Natural killer cell (primary cell): ENCODE results near the gene MARCHF4. TPM values are rescaled to one million over a fixed set of nuclear protein-coding genes. Genes with fewer than 3 reads are reported as not detected.

Experiments used
- ATAC-seq, 3 donors: fragments of 150-1000 bp in 2 of 3; fragments of 200-7000 bp in 1 of 3; cut with Tn5 transposase; 1 replicate in 1 of 3; 2 replicates in 2 of 3; pipeline ENCODE4 v1.10.0; 2021; ENCODE audit warnings: mild to moderate bottlenecking in 2 of 3, moderate library complexity in 2 of 3
- DNase-seq, 2 donors: peaks; one replicate each; pipeline versions ENCODE4 v3.0.0 to v3.0.0-alpha.2; 2013 to 2021; ENCODE audit warnings: mixed read lengths in 1 of 2
- H3K27ac ChIP-seq: one replicate; pipeline ENCODE4 v1.5.1; 2013; ENCODE audit warnings: mild to moderate bottlenecking, low read length
- H3K27me3 ChIP-seq: one replicate; pipeline ENCODE4 v1.6.1; 2013; ENCODE audit warnings: low read length; ENCODE audit not compliant: control insufficient read depth, insufficient read depth
- H3K36me3 ChIP-seq: one replicate; pipeline ENCODE4 v1.6.1; 2013; ENCODE audit warnings: low read length; ENCODE audit not compliant: control insufficient read depth, insufficient read depth
- H3K4me1 ChIP-seq: one replicate; pipeline ENCODE4 v1.6.1; 2013; ENCODE audit warnings: low read length; ENCODE audit not compliant: control insufficient read depth, insufficient read depth
- H3K4me3 ChIP-seq: one replicate; pipeline ENCODE4 v1.5.1; 2013; ENCODE audit warnings: low read length
- H3K9me3 ChIP-seq: one replicate; pipeline ENCODE4 v1.6.1; 2013; ENCODE audit warnings: low read length; ENCODE audit not compliant: control insufficient read depth, insufficient read depth
- H3K27ac Mint-ChIP-seq, 2 donors: one replicate each; pipeline ENCODE4 v1.8.0; 2022; ENCODE audit warnings: mild to moderate bottlenecking in 2 of 2, mixed read lengths in 2 of 2, moderate library complexity in 1 of 2
- H3K27me3 Mint-ChIP-seq, 2 donors: one replicate each; pipeline ENCODE4 v1.8.0; 2022; ENCODE audit warnings: low read depth in 2 of 2, mixed read lengths in 2 of 2
- H3K36me3 Mint-ChIP-seq: one replicate; pipeline ENCODE4 v1.8.0; 2022; ENCODE audit warnings: mixed read lengths
- H3K4me1 Mint-ChIP-seq, 2 donors: one replicate each; pipeline ENCODE4 v1.8.0; 2022; ENCODE audit warnings: mixed read lengths in 2 of 2
- H3K4me3 Mint-ChIP-seq: one replicate; pipeline ENCODE4 v1.8.0; 2022; ENCODE audit warnings: mild to moderate bottlenecking, moderate library complexity, mixed read lengths
- H3K9me3 Mint-ChIP-seq, 2 donors: one replicate each; pipeline ENCODE4 v1.8.0; 2022; ENCODE audit warnings: mixed read lengths in 2 of 2
- WGBS: methylation state at CpG from one replicate; pipeline ENCODE4 v1.1.7; 2013; ENCODE audit warnings: missing lambda C conversion rate; ENCODE audit not compliant: insufficient coverage; 5-methylcytosine and 5-hydroxymethylcytosine counted together
- intact Hi-C: fragments of 100-400 bp; cut with micrococcal nuclease; formaldehyde crosslinking; loops from one replicate; pipeline ENCODE4 v1.14.2; 2022
- total RNA-seq, 4 donors: library from RNA; stranded (reverse); fragments of 120-200 nt in 1 of 4; gene quantifications; one replicate each; pipeline versions ENCODE4 v1.2.3 to v1.2.4, GENCODE V29; 2013 to 2022
- TF ChIP-seq, protein P1 (sequence below): fragments of 200-600 bp; IDR thresholded peaks from one replicate; pipeline ENCODE4 v1.8.0; 2022; ENCODE audit warnings: antibody characterized with exemption

Gene MARCHF4
- total RNA-seq, 3 donors from 2014 or later (not counting 1 experiment from before 2014, with no cell fraction given) = not detected

- peaks cover 3% of the 10 kb centered on the region for H3K9me3 ChIP-seq
- Mint-ChIP-seq H3K4me3 (no peak overlapping the region), H3K36me3 (no peaks in the 10 kb centered on the region), H3K9me3 (no peaks in the 10 kb centered on the region), H3K27ac (no peak overlapping the region), H3K27me3 (peaks cover 49 to 79% of the 10 kb centered on the region in 2 donors), H3K4me1 (peaks cover 8 to 26% of the 10 kb centered on the region in 2 donors)
- intact Hi-C loops = no loop called here
- no peaks in the 10 kb centered on the region for H3K36me3 ChIP-seq
- H3K27ac ChIP-seq = no peak overlapping the region
- ATAC-seq (no peak), DNase-seq (no peak)
- no peak overlapping the region for H3K4me3 ChIP-seq
- WGBS = 70% methylated on average over 18 of the region's 18 CpGs
- peaks cover 33% of the 10 kb centered on the region for H3K27me3 ChIP-seq
- TF ChIP-seq, protein P1, sequence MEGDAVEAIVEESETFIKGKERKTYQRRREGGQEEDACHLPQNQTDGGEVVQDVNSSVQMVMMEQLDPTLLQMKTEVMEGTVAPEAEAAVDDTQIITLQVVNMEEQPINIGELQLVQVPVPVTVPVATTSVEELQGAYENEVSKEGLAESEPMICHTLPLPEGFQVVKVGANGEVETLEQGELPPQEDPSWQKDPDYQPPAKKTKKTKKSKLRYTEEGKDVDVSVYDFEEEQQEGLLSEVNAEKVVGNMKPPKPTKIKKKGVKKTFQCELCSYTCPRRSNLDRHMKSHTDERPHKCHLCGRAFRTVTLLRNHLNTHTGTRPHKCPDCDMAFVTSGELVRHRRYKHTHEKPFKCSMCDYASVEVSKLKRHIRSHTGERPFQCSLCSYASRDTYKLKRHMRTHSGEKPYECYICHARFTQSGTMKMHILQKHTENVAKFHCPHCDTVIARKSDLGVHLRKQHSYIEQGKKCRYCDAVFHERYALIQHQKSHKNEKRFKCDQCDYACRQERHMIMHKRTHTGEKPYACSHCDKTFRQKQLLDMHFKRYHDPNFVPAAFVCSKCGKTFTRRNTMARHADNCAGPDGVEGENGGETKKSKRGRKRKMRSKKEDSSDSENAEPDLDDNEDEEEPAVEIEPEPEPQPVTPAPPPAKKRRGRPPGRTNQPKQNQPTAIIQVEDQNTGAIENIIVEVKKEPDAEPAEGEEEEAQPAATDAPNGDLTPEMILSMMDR = no peak
- H3K4me1 ChIP-seq = peaks cover 16% of the 10 kb centered on the region
These were observed 2.5 kb downstream of the MARCHF4 start for GRCh38 chr2:216369821-216370220.

GRCh38 chr2:216366777-216367471 is 5.4 kb downstream of the MARCHF4 start:
- DNase-seq (no peak), ATAC-seq (no peak)
- H3K4me1 Mint-ChIP-seq = peaks cover 8 to 14% of the 10 kb centered on the region in 2 donors
- Histone ChIP-seq H3K27me3 (peaks cover 24% of the 10 kb centered on the region), H3K4me3 (no peak overlapping the region), H3K9me3 (no peaks in the 10 kb centered on the region), H3K27ac (no peak overlapping the region), H3K4me1 (peaks cover 10% of the 10 kb centered on the region), H3K36me3 (no peaks in the 10 kb centered on the region)
- TF ChIP-seq, protein P1 = no peak
- H3K36me3 Mint-ChIP-seq = no peaks in the 10 kb centered on the region
- no peak overlapping the region for H3K27ac Mint-ChIP-seq
- intact Hi-C loops = no loop called here
- H3K4me3 Mint-ChIP-seq = no peak overlapping the region
- no peaks in the 10 kb centered on the region for H3K9me3 Mint-ChIP-seq
- 61% methylated on average over 5 of the region's 5 CpGs for WGBS
- peaks cover 28 to 54% of the 10 kb centered on the region in 2 donors for H3K27me3 Mint-ChIP-seq

- TF ChIP-seq, protein P1 = no peak
These were observed 6.8 kb downstream of the MARCHF4 start for GRCh38 chr2:216365518-216365917.

DNA sequence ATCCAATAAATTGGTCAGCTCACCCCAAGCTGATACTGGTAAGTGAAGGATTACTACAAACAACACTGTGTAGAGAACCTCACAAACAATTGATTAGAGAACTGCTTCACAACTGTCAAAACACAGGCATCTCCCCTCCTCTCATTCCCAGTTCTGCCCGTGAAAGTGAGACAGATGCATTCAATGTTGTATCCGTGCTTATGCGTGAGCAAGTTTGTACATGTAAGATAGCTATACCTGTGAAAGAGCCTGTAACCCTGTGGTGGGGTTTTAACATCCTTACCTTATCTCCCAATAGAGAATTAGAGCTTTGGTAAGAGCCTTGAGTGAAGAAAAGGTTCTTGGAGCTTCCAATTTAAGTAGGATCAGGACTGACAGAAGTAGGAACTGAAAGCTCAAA is 9.1 kb downstream of the MARCHF4 start:
- Histone ChIP-seq H3K4me3 (no peak overlapping the region), H3K9me3 (no peaks in the 10 kb centered on the region), H3K4me1 (peaks cover 8% of the 10 kb centered on the region), H3K27ac (no peak overlapping the region), H3K27me3 (no peaks in the 10 kb centered on the region), H3K36me3 (no peaks in the 10 kb centered on the region)
- Mint-ChIP-seq H3K4me3 (no peak overlapping the region), H3K36me3 (no peaks in the 10 kb centered on the region), H3K27me3 (peaks cover 10 to 28% of the 10 kb centered on the region in 2 donors), H3K4me1 (peaks cover 17 to 31% of the 10 kb centered on the region in 2 donors), H3K9me3 (no peaks in the 10 kb centered on the region), H3K27ac (no peak overlapping the region)
- WGBS = 100% methylated on average over 1 of the region's 3 CpGs
- TF ChIP-seq, protein P1 = no peak
- ATAC-seq = no peak
- no peak for DNase-seq
- intact Hi-C loops = no loop called here

More at GRCh38 chr2:216365518-216365917, 6.8 kb downstream of the MARCHF4 start:
- Mint-ChIP-seq H3K36me3 (no peaks in the 10 kb centered on the region), H3K4me1 (peaks cover 14 to 20% of the 10 kb centered on the region in 2 donors), H3K27me3 (peaks cover 26 to 47% of the 10 kb centered on the region in 2 donors), H3K9me3 (no peaks in the 10 kb centered on the region), H3K27ac (no peak overlapping the region), H3K4me3 (no peak overlapping the region)
- Histone ChIP-seq H3K27me3 (peaks cover 17% of the 10 kb centered on the region), H3K4me1 (peaks cover 8% of the 10 kb centered on the region), H3K36me3 (no peaks in the 10 kb centered on the region), H3K4me3 (no peak overlapping the region), H3K9me3 (no peaks in the 10 kb centered on the region), H3K27ac (no peak overlapping the region)
- ATAC-seq (no peak), DNase-seq (no peak)
- 91% methylated on average over 2 of the region's 2 CpGs for WGBS
- intact Hi-C loops = no loop called here
